SW 1271 (cell line): ENCODE measurements around the gene EPS8.

ENCODE experiments used
- DNase-seq, 2 experiments: peaks; one replicate each; lab custom pipeline; 2025; lab: John Stamatoyannopoulos, UW

EPS8 gene

DNA sequence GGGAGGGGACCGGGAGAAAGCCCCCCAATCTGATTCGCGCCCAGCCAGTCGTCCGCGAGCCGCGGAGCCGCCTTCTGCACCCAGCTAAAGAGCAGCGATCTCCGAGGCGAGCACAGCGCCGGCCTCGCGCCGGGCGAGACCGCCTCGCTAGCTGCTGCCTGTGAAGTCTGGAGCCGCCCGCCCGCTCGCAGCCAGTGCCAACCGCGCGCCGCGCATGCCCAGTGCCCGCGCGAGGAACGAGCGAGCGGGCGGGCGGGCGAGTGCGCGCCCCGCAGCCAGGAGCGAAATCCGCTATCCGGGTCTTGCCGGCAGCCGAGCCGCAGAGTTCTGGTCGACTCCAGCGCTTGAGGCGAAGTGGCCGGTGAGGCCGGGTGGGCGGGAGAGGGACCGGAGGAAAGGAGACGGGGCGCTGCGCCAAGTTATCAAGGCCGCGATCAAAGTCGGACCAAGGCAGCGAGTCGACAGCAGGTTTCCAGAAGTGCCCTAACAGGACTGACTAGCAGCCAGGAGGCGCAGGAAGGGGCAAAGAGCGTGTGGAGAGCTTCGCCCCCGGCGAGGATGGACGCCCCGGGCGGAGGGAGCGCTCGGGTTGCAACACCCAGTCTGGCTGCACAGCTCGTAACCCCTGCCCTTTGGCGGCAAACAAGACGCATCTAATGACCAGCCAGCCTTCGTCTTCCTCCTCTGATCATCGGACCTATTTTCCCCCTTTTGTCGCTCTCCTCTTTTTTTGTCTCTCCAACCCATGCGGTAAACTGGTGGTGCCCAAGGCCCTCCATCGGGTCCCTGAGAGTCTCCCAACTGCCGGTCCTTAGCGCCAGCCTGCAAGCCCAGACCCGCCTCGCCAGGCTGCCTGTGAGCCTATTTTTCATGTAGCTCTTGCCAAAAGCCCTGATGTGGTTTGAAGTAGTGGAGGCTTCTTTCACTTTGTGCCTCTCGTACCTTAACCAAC, at the start of gene EPS8:
Gene EPS8, minus strand, starts transcription at position 169 of the 952 bp plus-strand sequence. CDS start 106,437 bp downstream, outside the sequence.
- DNase-seq: peak; percentile 67 to 85

DNA sequence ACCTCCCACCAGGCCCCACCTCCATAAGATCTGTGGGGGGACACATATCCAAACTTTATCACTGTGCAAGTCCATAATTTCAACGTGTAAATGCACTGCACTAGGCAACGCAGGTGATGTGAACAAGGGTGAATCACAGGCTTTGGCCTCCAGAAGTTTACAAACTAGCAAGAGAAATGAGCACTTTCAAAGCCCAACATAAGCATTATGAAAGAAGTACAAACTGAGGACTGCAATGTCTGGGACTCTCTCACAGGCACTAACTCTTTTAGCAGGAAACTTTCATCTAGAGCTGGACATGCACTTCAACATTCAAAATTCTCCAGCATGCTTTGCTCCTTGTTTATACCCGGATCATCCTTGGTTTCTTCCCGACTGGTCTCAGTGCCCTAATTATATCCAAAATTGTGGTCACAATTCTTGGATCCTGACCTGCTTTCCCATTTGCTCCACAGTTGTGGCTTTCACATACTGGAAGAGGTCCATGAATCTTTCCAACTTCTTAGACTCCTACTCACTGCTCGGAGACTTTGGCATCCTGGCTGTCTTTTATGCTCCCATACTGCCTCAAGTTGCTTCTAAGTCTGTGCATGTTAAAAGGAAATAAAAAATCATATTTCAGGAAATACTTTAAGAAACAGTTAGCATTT, 48.1 kb upstream of the EPS8 start:
- no peak for DNase-seq

DNA sequence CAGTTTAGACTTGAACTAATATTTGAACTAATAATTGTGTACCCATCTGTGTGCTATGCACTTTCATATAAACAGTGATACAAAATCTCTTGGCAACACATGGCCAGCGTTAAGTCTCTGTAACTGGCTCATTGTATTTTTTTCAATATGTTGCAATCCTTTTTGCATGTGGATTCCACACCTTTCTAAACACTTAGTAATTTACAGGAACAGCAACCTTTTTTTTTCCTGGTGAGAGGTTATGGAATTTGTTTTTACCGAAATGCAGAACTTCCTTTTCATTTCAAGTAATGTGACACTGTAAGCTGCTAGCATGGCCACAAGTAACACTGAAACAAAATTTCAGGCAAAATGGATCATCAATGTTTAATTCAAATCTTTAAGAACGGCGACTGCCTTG, 45.4 kb upstream of the EPS8 start:
- no peak for DNase-seq

DNA sequence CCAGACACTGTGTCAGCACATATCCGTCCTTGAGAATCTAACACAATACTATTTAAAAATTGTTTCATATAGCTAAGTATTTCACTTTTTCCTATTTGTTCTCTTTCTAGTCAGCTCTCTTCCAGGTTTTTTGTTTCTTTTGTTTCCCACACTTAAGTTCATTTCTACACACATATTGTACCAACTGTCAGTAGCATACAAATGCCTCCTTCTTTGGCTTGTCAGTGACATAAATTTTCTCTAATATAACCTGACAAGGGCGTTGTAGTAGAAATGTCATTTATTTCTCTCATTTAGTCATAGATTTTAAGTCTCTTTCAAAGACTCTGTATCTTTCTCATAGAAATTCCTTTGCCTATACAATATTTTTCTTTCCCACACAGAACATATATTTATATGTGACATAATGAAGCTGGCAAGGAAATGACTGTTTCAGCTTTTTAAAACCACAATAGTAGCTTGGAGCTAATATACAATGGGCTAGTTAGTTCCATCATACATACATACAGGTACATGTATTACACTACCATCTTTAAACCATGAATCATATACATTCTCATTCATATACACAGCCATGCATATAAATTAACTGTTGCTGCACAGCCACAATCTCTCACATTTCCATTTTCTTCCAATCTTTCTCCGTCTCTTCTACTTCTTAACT, 42.3 kb upstream of the EPS8 start:
- no peak for DNase-seq

DNA sequence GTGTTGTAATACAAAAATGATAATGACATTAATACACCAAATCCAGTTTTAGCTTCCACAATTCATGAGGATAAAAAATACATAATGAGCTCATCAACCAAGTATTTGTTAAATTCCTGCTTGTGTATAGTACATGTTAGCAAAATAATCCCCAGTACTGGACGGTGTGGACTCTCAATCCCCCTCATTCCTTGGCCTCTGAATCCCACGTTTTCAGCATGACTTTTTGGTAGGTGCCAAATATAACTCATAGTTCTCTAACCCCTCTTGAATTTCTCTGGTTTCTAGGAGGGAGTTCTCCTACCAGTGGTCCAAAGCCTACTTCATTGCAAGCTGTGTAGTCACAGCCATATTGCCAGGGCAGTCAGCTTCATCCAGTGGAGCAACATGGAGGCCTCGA, 41.4 kb upstream of the EPS8 start:
- DNase-seq: no peak

DNA sequence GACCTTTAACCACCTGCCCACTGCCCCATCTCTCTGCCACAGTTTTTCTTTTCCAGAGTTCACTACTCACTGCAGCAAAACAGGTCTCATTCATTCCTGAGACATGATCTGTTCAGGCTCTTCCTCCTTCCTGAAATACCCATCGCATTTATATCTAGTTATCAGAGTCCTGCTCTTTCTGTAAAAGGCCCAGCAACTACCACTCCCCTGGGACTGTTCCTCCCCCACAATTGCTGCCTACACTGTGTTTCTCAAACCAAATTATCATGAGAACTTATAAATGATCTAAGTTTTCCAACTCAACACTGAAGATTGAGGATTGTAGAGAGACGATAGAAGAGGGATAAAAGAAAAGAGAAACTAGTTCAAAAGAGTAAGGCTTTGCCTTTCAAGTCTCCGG, 40.8 kb upstream of the EPS8 start:
- DNase-seq: no peak

DNA sequence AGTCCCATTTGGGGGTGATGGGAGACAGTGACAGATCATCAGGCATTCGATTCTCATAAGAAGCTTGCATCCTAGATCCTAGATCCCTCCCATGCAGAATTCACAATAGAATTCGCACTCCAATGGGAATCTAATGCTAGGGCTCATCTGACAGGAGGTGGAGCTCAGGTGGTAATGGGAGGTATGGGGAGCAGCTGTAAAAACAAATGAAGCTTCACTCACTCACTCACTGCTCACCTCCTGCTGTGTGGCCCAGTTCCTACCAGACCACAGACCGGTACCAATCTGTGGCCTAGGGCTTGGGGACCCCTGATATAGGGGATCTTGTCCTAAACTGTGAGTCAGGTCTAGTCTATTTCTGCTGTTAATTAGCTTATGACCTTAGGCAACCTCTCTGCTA, 40.1 kb upstream of the EPS8 start:
- DNase-seq: no peak

DNA sequence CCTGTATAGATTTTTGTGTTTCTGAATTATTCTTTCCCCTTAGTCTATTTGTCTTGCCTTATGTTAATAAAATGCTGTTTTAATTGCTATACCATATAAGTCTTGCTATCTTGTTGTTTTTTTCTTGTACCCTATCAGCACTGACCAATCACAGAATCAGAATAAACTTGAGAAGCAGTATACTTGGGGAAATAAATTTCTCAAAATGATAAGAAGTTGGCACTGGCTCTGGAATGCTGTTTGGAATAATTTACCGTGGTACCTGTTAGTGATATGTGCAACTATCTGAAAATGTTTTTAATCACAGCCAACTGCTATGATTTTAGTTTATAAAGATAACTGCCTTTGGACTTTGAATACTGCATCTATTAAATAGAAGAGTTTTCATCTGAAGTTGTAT, 37.9 kb upstream of the EPS8 start:
- no peak for DNase-seq

DNA sequence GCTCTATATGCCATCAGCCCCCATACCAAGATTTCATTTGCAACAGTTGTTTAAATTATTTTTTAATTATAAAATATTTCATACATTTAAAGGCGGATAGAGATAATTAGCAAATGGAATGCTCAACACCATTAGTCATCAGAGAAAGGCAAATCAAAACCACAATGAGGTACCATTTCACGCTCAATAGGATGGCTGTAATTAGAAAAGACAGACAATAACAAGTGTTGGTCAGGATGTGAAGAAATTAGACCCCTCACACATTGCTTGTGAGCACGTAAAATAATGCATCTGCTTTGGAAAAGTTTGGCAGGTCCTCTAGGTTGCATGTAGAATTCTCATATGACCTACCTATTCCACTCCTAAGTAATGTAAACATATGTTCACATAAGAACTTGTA, 35.3 kb upstream of the EPS8 start:
- DNase-seq: no peak

DNA sequence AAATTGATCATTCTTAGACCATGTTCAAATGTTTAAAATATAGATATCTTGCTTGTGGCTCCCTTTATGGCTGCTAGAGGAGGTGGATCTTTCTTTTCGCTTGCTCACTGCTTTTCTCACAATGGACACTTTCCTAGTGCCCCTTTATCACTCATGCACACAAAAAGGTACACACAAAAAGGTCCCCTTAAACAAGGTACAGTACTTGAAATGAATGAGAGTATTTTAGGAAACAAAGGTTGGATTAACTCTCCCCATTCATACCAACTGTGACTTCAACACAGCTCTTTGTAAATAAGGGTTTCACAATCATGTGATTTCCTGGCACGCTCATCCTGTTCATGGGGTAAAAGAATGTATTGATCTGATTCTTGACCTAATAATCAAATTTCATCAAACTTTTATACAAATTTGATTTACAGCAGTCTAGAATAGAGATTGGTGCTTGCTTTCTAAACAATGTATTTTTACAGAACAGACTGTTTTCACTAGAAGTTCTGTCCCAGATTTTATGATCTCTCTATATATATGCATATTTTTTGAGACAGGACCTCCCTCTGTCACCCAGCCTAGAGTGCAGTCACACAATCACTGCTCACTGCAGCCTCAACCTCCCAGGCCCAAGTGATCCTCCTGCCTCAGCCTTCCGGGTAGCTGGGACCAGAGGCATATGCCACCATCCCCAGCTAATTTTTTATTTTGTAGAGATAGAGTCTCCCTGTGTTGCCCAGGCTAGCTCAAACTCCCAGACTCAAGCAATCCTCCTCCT, 34.4 kb upstream of the EPS8 start:
- DNase-seq: no peak

DNA sequence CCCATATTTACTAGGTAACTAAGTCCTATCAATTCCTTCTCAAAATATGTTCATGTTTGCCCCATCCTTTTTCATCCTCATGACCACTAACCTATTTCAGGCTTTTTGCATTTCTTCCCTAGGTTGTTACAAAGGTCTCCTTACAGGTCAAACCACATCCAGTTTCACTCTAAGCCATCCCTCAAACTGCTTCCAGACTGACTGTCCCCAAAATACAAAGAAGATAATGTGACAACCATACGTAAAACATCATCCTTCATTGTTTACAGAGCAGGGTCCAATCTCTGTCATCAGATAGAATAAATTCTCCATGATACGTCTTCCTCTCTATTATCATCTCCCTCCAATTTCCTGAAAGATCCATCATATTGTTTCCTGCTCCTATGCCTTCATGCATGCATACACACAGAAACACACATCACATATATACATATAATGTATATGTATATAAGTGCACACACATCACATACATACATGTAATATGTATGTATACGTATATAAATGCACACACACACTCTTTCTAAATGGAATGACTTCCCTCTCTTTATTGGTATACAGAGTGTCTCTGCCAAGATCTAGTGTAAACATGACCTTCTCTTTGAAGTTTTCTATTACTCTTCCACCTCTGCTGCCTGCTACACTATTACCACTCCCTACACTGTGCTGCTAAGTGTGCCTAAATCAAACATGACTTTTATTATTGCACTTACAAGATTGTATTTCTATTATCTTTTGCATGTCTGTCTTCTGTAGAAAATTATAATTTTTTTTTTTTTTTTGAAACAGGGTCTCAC, 30.7 kb upstream of the EPS8 start:
- no peak for DNase-seq

DNA sequence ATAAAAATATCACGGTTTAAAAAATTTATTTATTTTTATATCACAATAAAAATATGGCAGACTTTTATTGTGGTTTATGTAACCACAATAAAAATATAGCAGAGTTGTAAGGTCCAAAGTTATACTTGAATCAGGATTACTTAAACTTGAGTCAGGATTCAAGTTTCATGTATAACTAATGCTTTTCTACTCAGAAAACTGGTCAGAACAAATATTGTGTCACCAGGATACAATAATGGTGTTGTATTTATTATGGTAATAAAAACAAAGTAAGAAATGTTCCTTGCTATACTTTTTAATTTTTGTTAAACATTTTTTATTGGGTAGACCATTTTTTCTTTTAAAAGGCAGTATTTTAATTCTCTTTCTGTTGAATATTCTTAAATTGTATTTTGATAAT, 29.2 kb upstream of the EPS8 start:
- no peak for DNase-seq

DNA sequence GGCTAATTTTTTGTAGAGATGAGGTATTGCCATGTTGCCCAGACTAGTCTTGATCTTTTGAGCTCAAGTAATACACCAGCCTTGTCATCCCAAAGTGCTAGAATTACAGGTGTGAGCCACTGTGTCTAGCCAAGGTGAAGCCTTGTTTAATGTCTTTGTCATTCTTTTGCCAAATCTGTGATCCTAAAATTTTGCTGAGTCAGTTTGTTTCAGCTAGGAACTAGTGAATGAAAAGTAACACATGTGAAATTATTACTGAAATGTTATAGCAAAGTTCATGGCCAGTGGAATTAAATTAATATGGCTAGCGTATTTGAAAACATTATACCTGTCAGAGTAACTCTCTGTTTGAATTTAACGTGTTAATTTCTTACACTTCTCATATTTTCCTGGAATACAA, 26.5 kb upstream of the EPS8 start:
- DNase-seq: no peak

DNA sequence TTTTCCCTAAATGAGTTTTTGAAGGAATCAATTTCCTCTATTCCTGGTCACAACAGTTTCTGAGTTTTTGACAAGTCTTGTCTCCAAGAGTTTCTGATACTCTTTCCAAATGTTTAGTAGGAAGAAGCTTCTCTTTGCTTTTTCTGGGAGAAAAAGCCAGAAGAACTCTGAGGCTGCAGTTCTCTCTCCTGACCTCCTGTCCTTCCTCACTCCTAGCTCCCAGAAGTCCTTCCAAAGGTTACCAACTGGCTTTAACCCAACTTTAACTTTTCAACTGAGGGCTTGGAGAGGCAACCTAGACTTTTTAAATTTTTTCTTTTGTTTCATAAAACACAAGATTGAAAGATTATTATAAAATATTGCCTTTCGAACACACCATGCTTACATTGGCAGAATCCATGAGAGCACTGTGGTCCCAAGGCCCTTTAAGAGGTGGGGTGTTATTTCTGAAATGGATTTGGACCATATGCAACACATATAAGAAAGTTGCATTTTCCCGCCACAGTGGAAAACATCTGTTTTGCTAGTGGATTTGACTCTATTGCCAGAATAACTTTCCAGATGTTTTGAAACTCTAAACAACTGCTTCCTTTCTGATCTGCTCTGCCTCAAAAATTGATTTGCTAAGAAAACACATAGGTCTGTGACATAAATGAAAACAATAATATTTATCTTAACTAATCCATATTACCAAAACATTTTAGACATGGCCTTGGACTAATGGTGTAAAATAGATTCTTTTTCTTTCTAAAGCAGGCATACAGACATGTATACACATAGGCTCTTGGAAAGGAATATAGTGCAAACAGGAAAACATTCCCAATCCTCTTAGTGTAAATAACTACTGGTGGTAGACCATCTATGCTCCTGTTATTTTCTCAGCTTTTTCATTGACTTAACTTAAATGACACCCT, 22.3 kb upstream of the EPS8 start:
- no peak for DNase-seq

DNA sequence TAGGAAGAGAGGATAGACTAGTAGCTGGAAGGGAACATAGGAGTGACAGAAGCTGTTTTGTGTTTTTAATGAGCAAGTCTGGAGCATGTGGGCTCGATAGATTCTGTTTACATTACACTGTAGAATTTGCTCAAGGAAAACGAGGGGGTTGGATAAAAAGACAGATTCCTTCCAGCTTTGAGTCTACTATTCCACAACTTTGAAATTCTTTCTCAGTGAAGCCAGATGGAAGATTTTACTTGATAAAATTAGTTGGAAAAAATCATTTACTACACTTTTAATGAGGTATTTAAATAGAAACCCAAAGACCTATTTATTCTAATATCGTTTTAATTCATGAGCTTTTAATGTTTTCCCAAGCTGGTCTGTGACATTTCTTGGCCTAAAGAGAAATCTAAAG, 19.5 kb upstream of the EPS8 start:
- no peak for DNase-seq

DNA sequence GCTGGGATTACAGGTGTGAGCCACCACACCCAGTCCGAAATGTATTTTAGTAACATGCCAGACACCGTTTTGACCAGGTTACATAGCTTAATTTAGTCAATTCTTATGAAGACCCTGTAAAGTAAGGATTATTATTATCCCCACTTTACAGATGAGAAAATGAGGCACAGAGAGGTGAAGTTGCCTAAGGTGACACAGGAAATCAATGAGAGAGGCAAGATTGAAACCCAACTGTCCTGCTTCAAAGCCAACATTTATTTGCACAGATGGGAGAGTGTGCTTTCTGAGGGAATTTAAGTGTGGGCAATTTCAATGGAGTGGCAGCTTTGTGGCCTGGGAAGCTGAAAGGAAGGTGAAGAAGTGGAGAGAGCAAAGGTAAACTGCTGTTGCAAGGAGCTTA, 19.1 kb upstream of the EPS8 start:
- DNase-seq: no peak

DNA sequence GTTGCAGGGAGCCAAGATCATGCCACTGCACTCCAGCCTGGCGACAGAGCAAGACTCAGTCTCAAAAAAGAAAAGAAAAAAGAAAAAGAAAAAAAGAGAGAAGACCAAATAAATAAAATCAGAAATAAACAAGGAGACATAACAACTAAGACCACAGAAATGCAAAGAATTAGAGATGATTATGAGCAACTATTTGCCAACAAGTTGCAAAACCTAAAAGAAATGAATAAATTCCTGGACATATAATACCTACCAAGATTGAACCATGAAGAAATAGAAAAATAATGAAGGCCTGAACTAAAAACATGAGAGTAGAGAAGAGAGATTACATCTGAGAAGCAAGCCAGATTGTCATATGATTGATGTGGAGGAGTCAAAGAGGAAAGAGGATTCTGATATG, 17.6 kb upstream of the EPS8 start:
- DNase-seq: no peak

DNA sequence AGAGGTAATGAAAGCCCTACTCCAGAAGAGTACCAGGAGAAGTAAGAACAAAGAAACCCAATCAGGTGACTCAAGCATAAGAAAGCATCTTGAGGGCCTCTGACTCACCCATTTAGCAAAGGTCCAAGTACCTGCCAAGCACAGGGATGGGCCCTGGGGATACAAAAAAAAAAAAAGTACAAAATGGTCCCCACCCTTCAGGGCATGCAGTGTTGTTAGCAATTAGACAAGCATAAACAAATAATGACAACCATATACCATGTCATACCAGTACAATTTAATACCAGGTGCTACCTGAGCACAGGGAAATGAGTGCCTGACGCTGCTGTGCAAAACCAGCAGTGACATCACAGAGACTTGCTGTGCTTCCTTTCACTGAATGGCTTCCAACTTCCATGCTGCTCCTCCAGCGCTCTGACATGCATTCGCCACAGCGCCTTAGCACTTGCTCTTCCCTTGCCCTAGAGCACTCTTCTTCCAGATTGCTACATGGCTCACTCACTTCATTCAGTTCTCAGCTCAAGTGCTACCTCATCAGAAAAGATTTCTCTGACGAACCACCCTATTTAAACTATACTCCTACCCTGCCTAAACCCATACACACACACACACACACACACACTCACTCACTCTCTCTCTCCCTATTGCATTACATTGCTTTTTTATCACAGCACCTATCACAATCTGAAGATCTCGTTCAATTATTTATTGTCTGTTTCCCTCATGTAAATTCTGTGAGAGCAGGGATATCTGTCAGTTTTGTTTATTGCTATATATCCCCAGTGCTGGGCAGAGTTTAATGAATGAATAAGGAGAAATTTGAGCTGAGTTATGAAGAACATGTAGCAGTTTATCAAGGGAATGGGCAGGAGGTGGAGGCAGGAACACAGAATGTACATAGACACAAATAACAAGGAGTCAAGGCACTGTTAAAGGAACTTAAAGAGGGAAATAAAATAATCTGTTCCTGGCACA, 12.9 kb upstream of the EPS8 start:
- no peak for DNase-seq

DNA sequence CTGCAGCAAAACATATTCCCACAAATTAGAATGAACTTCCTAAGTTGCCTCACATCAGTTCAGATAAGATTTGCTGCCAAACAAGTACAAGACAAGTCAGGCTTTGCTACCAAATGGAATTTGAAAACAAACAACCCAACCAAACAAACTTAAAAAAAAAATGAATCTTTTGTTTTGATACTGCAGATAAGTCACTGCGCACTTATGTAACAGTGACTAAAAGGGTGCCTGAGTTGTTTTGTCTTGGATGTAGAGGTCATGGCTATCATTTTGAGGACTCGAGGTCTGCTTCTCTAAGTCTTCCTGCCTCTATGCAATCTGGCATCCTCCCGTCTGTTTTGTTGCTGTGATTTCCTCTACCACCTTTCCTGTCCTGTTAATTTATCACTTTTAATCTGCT, 11.1 kb upstream of the EPS8 start:
- DNase-seq: no peak
